ENCODE results near the gene TMEM131. TPM values are rescaled to one million over a fixed set of nuclear protein-coding genes. Genes with fewer than 3 reads are reported as not detected.
"Not testable (repeated sequence)": the region's sequence is repeated elsewhere in the genome, so short reads cannot be mapped to it uniquely, and the experiment has no call there.

The TMEM131 gene
- total RNA-seq, 1 donor: 30.0 TPM

GRCh38 chr2:97848306-97848705, 147.4 kb downstream of the TMEM131 start:
- Histone ChIP-seq H3K4me3 (ENCODE audit: insufficient read depth, low read length) (no peak overlapping the region), H3K27ac (ENCODE audit: low read depth, low read length) (no peak overlapping the region), H3K27me3 (ENCODE audit: insufficient read depth, low read length) (no peaks in the 10 kb centered on the region), H3K9me3 (ENCODE audit: low read depth, low read length) (no peaks in the 10 kb centered on the region), H4K20me1 (ENCODE audit: insufficient read depth, low read length) (peaks cover 2% of the 10 kb centered on the region), H3K79me2 (ENCODE audit: insufficient read depth, low read length) (peaks cover 40% of the 10 kb centered on the region), H3K36me3 (ENCODE audit: insufficient read depth, low read length) (no peaks in the 10 kb centered on the region), H3K4me1 (ENCODE audit: insufficient read depth, low read length) (no peaks in the 10 kb centered on the region), H3K4me2 (ENCODE audit: insufficient read depth, low read length) (no peak overlapping the region), H2AFZ (ENCODE audit: low read length) (no peak overlapping the region)
- TF ChIP-seq CTCF (IDR thresholded peaks at IDR 0.05; ENCODE audit: extremely low read depth, low read depth, low read length): no peak
- DNase-seq (ENCODE audit: insufficient read length, low spot score, missing footprints): no peak

- H3K27me3 ChIP-seq (ENCODE audit: insufficient read depth, low read length); H3K4me2 ChIP-seq (ENCODE audit: insufficient read depth, low read length); DNase-seq (ENCODE audit: insufficient read length, low spot score, missing footprints); H4K20me1 ChIP-seq (ENCODE audit: insufficient read depth, low read length); H3K4me1 ChIP-seq (ENCODE audit: insufficient read depth, low read length); H3K27ac ChIP-seq (ENCODE audit: low read depth, low read length); H3K9me3 ChIP-seq (ENCODE audit: low read depth, low read length); H3K36me3 ChIP-seq (ENCODE audit: insufficient read depth, low read length); H3K4me3 ChIP-seq (ENCODE audit: insufficient read depth, low read length); H2AFZ ChIP-seq (ENCODE audit: low read length): not testable (repeated sequence)
- peaks cover 45% of the 10 kb centered on the region for H3K79me2 ChIP-seq (ENCODE audit: insufficient read depth, low read length)
These were observed 149.0 kb downstream of the TMEM131 start for GRCh38 chr2:97846716-97847115.

DNA sequence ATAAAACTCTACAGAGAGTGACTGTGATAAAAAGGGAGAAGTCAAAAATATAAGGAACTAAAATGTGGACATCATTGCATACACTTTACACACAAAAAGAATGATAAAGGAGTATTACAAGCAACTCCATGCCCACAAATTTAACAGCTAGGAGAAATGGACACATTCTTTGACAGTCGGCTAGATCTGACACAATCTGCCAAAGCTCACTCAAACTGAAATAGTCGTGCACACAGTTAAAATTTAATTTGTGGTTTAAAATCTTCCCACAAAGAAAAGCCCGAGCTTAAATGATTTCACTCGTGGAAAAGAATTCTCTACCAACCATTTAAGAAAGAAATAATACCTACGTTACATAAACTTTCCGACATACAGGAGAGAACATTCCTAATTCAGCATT, 149.9 kb downstream of the TMEM131 start:
- H3K27ac ChIP-seq (ENCODE audit: low read depth, low read length): no peak overlapping the region
- no peaks in the 10 kb centered on the region for H3K4me1 ChIP-seq (ENCODE audit: insufficient read depth, low read length)
- no peaks in the 10 kb centered on the region for H3K9me3 ChIP-seq (ENCODE audit: low read depth, low read length)
- H3K4me2 ChIP-seq (ENCODE audit: insufficient read depth, low read length): no peak overlapping the region
- H3K79me2 ChIP-seq (ENCODE audit: insufficient read depth, low read length): peaks cover 45% of the 10 kb centered on the region
- no peak overlapping the region for H3K4me3 ChIP-seq (ENCODE audit: insufficient read depth, low read length)
- TF ChIP-seq CTCF (IDR thresholded peaks at IDR 0.05; ENCODE audit: extremely low read depth, low read depth, low read length): no peak
- no peak for DNase-seq (ENCODE audit: insufficient read length, low spot score, missing footprints)
- no peaks in the 10 kb centered on the region for H3K36me3 ChIP-seq (ENCODE audit: insufficient read depth, low read length)
- H2AFZ ChIP-seq (ENCODE audit: low read length): no peak overlapping the region
- H4K20me1 ChIP-seq (ENCODE audit: insufficient read depth, low read length): no peaks in the 10 kb centered on the region
- H3K27me3 ChIP-seq (ENCODE audit: insufficient read depth, low read length): no peaks in the 10 kb centered on the region

- Histone ChIP-seq H3K4me1 (ENCODE audit: insufficient read depth, low read length) (no peaks in the 10 kb centered on the region), H3K79me2 (ENCODE audit: insufficient read depth, low read length) (peaks cover 45% of the 10 kb centered on the region), H3K9me3 (ENCODE audit: low read depth, low read length) (no peaks in the 10 kb centered on the region), H3K27me3 (ENCODE audit: insufficient read depth, low read length) (no peaks in the 10 kb centered on the region), H3K27ac (ENCODE audit: low read depth, low read length) (no peak overlapping the region), H2AFZ (ENCODE audit: low read length) (no peak overlapping the region), H3K4me3 (ENCODE audit: insufficient read depth, low read length) (no peak overlapping the region), H4K20me1 (ENCODE audit: insufficient read depth, low read length) (no peaks in the 10 kb centered on the region), H3K36me3 (ENCODE audit: insufficient read depth, low read length) (peaks cover 2% of the 10 kb centered on the region), H3K4me2 (ENCODE audit: insufficient read depth, low read length) (no peak overlapping the region)
- TF ChIP-seq CTCF (IDR thresholded peaks at IDR 0.05; ENCODE audit: extremely low read depth, low read depth, low read length): no peak
- DNase-seq (ENCODE audit: insufficient read length, low spot score, missing footprints): no peak
These were observed 150.6 kb downstream of the TMEM131 start for GRCh38 chr2:97845133-97845532.

All from osteoblast (primary cell).